Uterus (tissue), 4 donors: ENCODE data around the gene TPM2. TPM values are rescaled to one million over a fixed set of nuclear protein-coding genes. Genes with fewer than 3 reads are reported as not detected.

Source experiments
- DNase-seq, 2 donors: peaks; one replicate each; pipeline ENCODE4 v3.0.0-alpha.2; 2019 to 2020
- H3K27ac ChIP-seq, 2 donors: fragments of 200-600 bp; sonication (generic); 1 replicate in 1 of 2; 2 replicates in 1 of 2; pipeline ENCODE4 v1.5.1; 2016 to 2018
- H3K27me3 ChIP-seq, 2 donors: fragments of 200-600 bp; sonication (generic); one replicate each; pipeline ENCODE4 v1.5.1; 2018 to 2019; ENCODE audit warnings: control low read depth in 1 of 2
- H3K36me3 ChIP-seq, 2 donors: fragments of 200-600 bp; sonication (generic); one replicate each; pipeline ENCODE4 v1.5.1; 2019; ENCODE audit warnings: control low read depth in 1 of 2
- H3K4me1 ChIP-seq, 2 donors: fragments of 200-600 bp; sonication (generic); one replicate each; pipeline ENCODE4 v1.5.1; 2018 to 2019; ENCODE audit warnings: control low read depth in 1 of 2
- H3K4me3 ChIP-seq, 2 donors: fragments of 200-600 bp; sonication (generic); 1 replicate in 1 of 2; 2 replicates in 1 of 2; pipeline ENCODE4 v1.5.1; 2018 to 2019; ENCODE audit warnings: mild to moderate bottlenecking in 1 of 2
- H3K9me3 ChIP-seq, 2 donors: fragments of 200-600 bp; sonication (generic); one replicate each; pipeline ENCODE4 v1.5.1; 2019; ENCODE audit warnings: control low read depth in 1 of 2
- CTCF ChIP-seq, 4 experiments: fragments of 200-600 bp in 2 of 4; fragments of 450-650 bp in 2 of 4; sonication (generic) in 2 of 4; IDR thresholded peaks; one replicate each; pipeline ENCODE4 v1.5.1; 2016 to 2019; ENCODE audit warnings: antibody characterized with exemption in 4 of 4, mild to moderate bottlenecking in 2 of 4, moderate library complexity in 1 of 4
- POLR2A ChIP-seq, 2 donors: fragments of 450-650 bp; IDR thresholded peaks; one replicate each; pipeline ENCODE4 v1.6.1; 2016; ENCODE audit warnings: antibody characterized with exemption in 2 of 2, mild to moderate bottlenecking in 1 of 2, moderate library complexity in 1 of 2
- intact Hi-C: fragments of 100-400 bp; cut with DNase I; formaldehyde crosslinking; loops from one replicate; pipeline ENCODE4 v1.15.1; 2023; ENCODE audit warnings: low total_unique reads
- microRNA-seq: library from miRNA; unstranded; fragments of <30 nt; microRNA quantifications from one replicate; pipeline ENCODE4, GENCODE V29; 2016; ENCODE audit warnings: borderline microRNAs expressed, borderline replicate concordance
- small RNA-seq: library from RNA; depleted of rRNA; stranded (forward); fragments of <200 nt; gene quantifications from one replicate; pipeline ENCODE3, GENCODE V24; 2016
- total RNA-seq, 4 donors: library from RNA; depleted of rRNA in 3 of 4; stranded (reverse); fragments of >200 nt in 3 of 4; gene quantifications; one replicate each; pipeline versions ENCODE4 v1.1.0 to v1.2.4, GENCODE V29; 2014 to 2023
- donor health status: DM: yes; HTN: yes; CAD: no.

TPM2 gene
- total RNA-seq, 4 donors from 2014 or later, result 491 to 2,682 (median 829) TPM

- no peak overlapping the region for H3K27ac ChIP-seq
Measured at GRCh38 chr9:35636135-35636876, 53.4 kb downstream of the TPM2 start.

GRCh38 chr9:35635730-35636129, 54.0 kb downstream of the TPM2 start:
- H3K4me1 ChIP-seq, result no peaks in the 10 kb centered on the region
- H3K9me3 ChIP-seq, result no peaks in the 10 kb centered on the region
- no peak for DNase-seq
- no peaks in the 10 kb centered on the region for H3K27me3 ChIP-seq
- intact Hi-C loops, result no loop called here
- H3K27ac ChIP-seq, result no peak overlapping the region
- H3K36me3 ChIP-seq, result no peaks in the 10 kb centered on the region
- no peak for TF ChIP-seq POLR2A (IDR thresholded peaks at IDR 0.05)
- no peak for TF ChIP-seq CTCF (IDR thresholded peaks at IDR 0.05)
- no peak overlapping the region for H3K4me3 ChIP-seq

More at GRCh38 chr9:35636135-35636876, 53.4 kb downstream of the TPM2 start:
- TF ChIP-seq CTCF (IDR thresholded peaks at IDR 0.05) (no peak), POLR2A (IDR thresholded peaks at IDR 0.05) (no peak)
- no peaks in the 10 kb centered on the region for H3K4me1 ChIP-seq
- no peak overlapping the region for H3K4me3 ChIP-seq
- intact Hi-C loops, result no loop called here
- no peak for DNase-seq
- no peaks in the 10 kb centered on the region for H3K36me3 ChIP-seq
- H3K9me3 ChIP-seq, result no peaks in the 10 kb centered on the region
- H3K27me3 ChIP-seq, result no peaks in the 10 kb centered on the region

Small RNA genes lying within 50 kb of the gene (microRNA-seq; reads per million reads assigned to microRNA genes)
- not detected for gene MIR6852
- not detected for gene MIR6853

Small RNA genes lying within 50 kb of the gene (small RNA-seq; reads per million reads assigned to genes)
- gene MIR6853 (not detected), gene RMRP (not detected), gene RN7SL22P (not detected)

Other genes starting within 250 kb of the TPM2 start
- gene RUSC2, start 199.8 kb downstream of the TPM2 start, total RNA-seq, result 10 to 100 TPM in 3 of 4 donors, 1 to 10 TPM in 1; 10.0 to 60.2 (median 16.8) TPM
- 10 to 100 TPM in 3 of 4 donors, 1 to 10 TPM in 1; 2.0 to 59.7 (median 15.5) TPM for gene TESK1, start 84.7 kb downstream of the TPM2 start, total RNA-seq
- gene CD72, start 71.5 kb downstream of the TPM2 start, total RNA-seq, result 1 to 10 TPM in 2 of 4 donors, not detected in 2; 2.8 to 3.0 TPM
- gene SIT1, start 39.0 kb downstream of the TPM2 start, total RNA-seq, result under 1 TPM in 2 of 4 donors, not detected in 2; 0.21 to 0.51 TPM
- over 10,000 TPM in 2 of 4 donors, 1,000 to 10,000 TPM in 2; 2,632 to 57,722 (median 9,015) TPM for gene RMRP, start 31.9 kb downstream of the TPM2 start, total RNA-seq
- 100 to 1,000 TPM in 1 of 4 donors, 10 to 100 TPM in 2, 1 to 10 TPM in 1; 9.0 to 120 (median 32.1) TPM for gene CCDC107, start 31.6 kb downstream of the TPM2 start, total RNA-seq
- 1 to 10 TPM in 3 of 4 donors, not detected in 1; 1.5 to 3.6 (median 2.4) TPM for gene ARHGEF39, start 24.7 kb downstream of the TPM2 start, total RNA-seq
- gene CA9, start 16.0 kb downstream of the TPM2 start, total RNA-seq, result under 1 TPM in 1 of 4 donors, not detected in 3; 0.14 TPM
- 100 to 1,000 TPM; 202 to 540 (median 281) TPM for gene TLN1, start 42.3 kb upstream of the TPM2 start, total RNA-seq
- 100 to 1,000 TPM in 1 of 4 donors, 10 to 100 TPM in 3; 30.5 to 105 (median 47.2) TPM for gene CREB3, start 42.7 kb upstream of the TPM2 start, total RNA-seq
- gene GBA2, start 59.3 kb upstream of the TPM2 start, total RNA-seq, result 100 to 1,000 TPM in 1 of 4 donors, 10 to 100 TPM in 3; 26.9 to 104 (median 42.1) TPM
- gene RGP1, start 59.4 kb upstream of the TPM2 start, total RNA-seq, result 10 to 100 TPM in 2 of 4 donors, 1 to 10 TPM in 2; 2.0 to 38.1 (median 10.3) TPM
- gene MSMP, start 64.4 kb upstream of the TPM2 start, total RNA-seq, result not detected
- 10 to 100 TPM in 3 of 4 donors, 1 to 10 TPM in 1; 3.8 to 70.4 (median 31.7) TPM for gene NPR2, start 101.7 kb upstream of the TPM2 start, total RNA-seq
- gene SPAG8, start 122.3 kb upstream of the TPM2 start, total RNA-seq, result 1 to 10 TPM in 2 of 4 donors, under 1 TPM in 1, not detected in 1; 0.26 to 6.0 (median 4.0) TPM
- 10 to 100 TPM in 3 of 4 donors, not detected in 1; 11.3 to 38.2 (median 31.5) TPM for gene HINT2, start 125.1 kb upstream of the TPM2 start, total RNA-seq
- gene FAM221B, start 138.8 kb upstream of the TPM2 start, total RNA-seq, result not detected
- 10 to 100 TPM in 3 of 4 donors, 1 to 10 TPM in 1; 6.7 to 43.3 (median 14.6) TPM for gene TMEM8B, start 139.3 kb upstream of the TPM2 start, total RNA-seq
- not detected for gene OR13J1, start 180.5 kb upstream of the TPM2 start, total RNA-seq
- 10 to 100 TPM in 1 of 4 donors, 1 to 10 TPM in 1, under 1 TPM in 1, not detected in 1; 0.59 to 10.1 (median 1.4) TPM for gene HRCT1, start 216.3 kb upstream of the TPM2 start, total RNA-seq
- 10 to 100 TPM in 1 of 4 donors, 1 to 10 TPM in 1, under 1 TPM in 2; 0.29 to 11.7 (median 2.3) TPM for gene SPAAR, start 219.6 kb upstream of the TPM2 start, total RNA-seq